ENCODE data around the gene CGNL1.

DNA sequence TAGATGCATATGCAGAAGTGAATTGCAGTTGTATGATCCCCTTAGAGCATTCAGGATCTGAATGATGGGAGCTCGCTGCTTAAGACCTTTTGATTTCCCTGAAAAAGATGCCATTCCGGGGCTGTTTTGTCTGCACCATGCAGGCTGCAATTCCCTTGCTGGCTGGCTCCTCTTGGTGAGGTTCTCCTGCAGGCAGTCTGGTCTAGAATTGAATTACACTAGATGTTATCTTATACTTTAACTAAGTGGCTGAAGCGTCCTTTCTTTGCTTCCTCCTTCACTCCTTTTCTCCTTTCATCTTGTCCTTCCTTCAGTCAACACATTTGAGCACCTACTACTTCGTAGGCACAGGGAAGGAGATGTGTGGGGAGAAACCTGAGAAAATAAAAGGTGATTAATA lies 196.8 kb downstream of the CGNL1 start:
- TF ChIP-seq, protein P1, sequence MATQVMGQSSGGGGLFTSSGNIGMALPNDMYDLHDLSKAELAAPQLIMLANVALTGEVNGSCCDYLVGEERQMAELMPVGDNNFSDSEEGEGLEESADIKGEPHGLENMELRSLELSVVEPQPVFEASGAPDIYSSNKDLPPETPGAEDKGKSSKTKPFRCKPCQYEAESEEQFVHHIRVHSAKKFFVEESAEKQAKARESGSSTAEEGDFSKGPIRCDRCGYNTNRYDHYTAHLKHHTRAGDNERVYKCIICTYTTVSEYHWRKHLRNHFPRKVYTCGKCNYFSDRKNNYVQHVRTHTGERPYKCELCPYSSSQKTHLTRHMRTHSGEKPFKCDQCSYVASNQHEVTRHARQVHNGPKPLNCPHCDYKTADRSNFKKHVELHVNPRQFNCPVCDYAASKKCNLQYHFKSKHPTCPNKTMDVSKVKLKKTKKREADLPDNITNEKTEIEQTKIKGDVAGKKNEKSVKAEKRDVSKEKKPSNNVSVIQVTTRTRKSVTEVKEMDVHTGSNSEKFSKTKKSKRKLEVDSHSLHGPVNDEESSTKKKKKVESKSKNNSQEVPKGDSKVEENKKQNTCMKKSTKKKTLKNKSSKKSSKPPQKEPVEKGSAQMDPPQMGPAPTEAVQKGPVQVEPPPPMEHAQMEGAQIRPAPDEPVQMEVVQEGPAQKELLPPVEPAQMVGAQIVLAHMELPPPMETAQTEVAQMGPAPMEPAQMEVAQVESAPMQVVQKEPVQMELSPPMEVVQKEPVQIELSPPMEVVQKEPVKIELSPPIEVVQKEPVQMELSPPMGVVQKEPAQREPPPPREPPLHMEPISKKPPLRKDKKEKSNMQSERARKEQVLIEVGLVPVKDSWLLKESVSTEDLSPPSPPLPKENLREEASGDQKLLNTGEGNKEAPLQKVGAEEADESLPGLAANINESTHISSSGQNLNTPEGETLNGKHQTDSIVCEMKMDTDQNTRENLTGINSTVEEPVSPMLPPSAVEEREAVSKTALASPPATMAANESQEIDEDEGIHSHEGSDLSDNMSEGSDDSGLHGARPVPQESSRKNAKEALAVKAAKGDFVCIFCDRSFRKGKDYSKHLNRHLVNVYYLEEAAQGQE (IDR thresholded peaks at IDR 0.05; ENCODE audit: low read depth) = no peak
- TF ChIP-seq CREB1 (IDR thresholded peaks at IDR 0.05; ENCODE audit: low read depth) (no peak), EP300 (IDR thresholded peaks at IDR 0.05; ENCODE audit: borderline replicate concordance) (no peak), NFIC (IDR thresholded peaks at IDR 0.05) (no peak), USF1 (IDR thresholded peaks at IDR 0.05) (no peak), TCF12 (IDR thresholded peaks at IDR 0.05; ENCODE audit: low read depth) (no peak), TAF1 (IDR thresholded peaks at IDR 0.05; ENCODE audit: low read depth) (no peak), FOXM1 (IDR thresholded peaks at IDR 0.05; ENCODE audit: borderline replicate concordance, low read depth) (no peak), ZBTB7A (IDR thresholded peaks at IDR 0.05; ENCODE audit: low read depth) (no peak), TEAD4 (IDR thresholded peaks at IDR 0.05) (no peak), YY1 (IDR thresholded peaks at IDR 0.05; ENCODE audit: low read depth) (no peak), CEBPB (IDR thresholded peaks at IDR 0.05) (no peak), EGR1 (IDR thresholded peaks at IDR 0.05) (no peak)
- TF ChIP-seq, protein P2, sequence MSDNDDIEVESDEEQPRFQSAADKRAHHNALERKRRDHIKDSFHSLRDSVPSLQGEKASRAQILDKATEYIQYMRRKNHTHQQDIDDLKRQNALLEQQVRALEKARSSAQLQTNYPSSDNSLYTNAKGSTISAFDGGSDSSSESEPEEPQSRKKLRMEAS (IDR thresholded peaks at IDR 0.05) = no peak
